SK-N-SH (cell line): ENCODE data around the gene CCDC87. TPM values are rescaled to one million over a fixed set of nuclear protein-coding genes. Genes with fewer than 3 reads are reported as not detected.

Experiments
- CTCF ChIA-PET: fragments of 300-600, 350-600 bp; formaldehyde crosslinking; extraction: SDS; loops from one replicate; lab custom pipeline; 2021; lab: Yijun Ruan, JAX
- POLR2A ChIA-PET: fragments of 350-600 bp; sonication (Branson Sonifier 250); formaldehyde crosslinking; extraction: SDS; loops from one replicate; lab custom pipeline; 2020; ENCODE audit warnings: antibody characterized with exemption, inconsistent platforms; lab: Yijun Ruan, JAX
- DNase-seq: peaks from one replicate; pipeline ENCODE4 v3.0.0; 2012
- H2AFZ ChIP-seq: fragments of 200-600 bp; sonication (generic); 2 replicates; pipeline ENCODE4 v1.8.1; 2016; ENCODE audit warnings: antibody characterized with exemption, mild to moderate bottlenecking, low read depth
- H3F3A ChIP-seq: fragments of 200-600 bp; sonication (generic); replicated peaks from 2 replicates; pipeline ENCODE3; 2016; ENCODE audit warnings: antibody characterized with exemption, mild to moderate bottlenecking; ENCODE audit not compliant: insufficient read depth
- H3K27ac ChIP-seq, 2 experiments: fragments of 200-500 bp in 1 of 2; fragments of 200-600 bp in 1 of 2; sonication (Bioruptor generic) in 1 of 2; sonication (generic), shearing (Covaris generic) in 1 of 2; 2 replicates each; pipeline versions ENCODE4 v1.5.1 to v1.6.1; 2014 to 2016; ENCODE audit warnings: low read depth in 2 of 2, inconsistent platforms in 1 of 2, low read length in 1 of 2, mild to moderate bottlenecking in 1 of 2, mixed read lengths in 1 of 2
- H3K27me3 ChIP-seq: fragments of 200-600 bp; sonication (generic), shearing (Covaris generic); 2 replicates; pipeline ENCODE4 v1.6.1; 2016; ENCODE audit warnings: mixed run types; ENCODE audit not compliant: insufficient read depth
- H3K36me3 ChIP-seq, 2 experiments: fragments of 200-500 bp in 1 of 2; fragments of 200-600 bp in 1 of 2; sonication (Bioruptor generic) in 1 of 2; sonication (generic) in 1 of 2; replicated peaks in 1 of 2; 2 replicates each; pipeline versions ENCODE3 to v1.5.1; 2014 to 2016; ENCODE audit warnings: low read length in 1 of 2, mild to moderate bottlenecking in 1 of 2; ENCODE audit not compliant: insufficient read depth in 2 of 2, control insufficient read depth in 1 of 2
- H3K4me1 ChIP-seq, 2 experiments: fragments of 200-500 bp in 1 of 2; fragments of 200-600 bp in 1 of 2; sonication (Bioruptor generic) in 1 of 2; sonication (generic), shearing (Covaris generic) in 1 of 2; 2 replicates each; pipeline versions ENCODE4 v1.5.1 to v1.6.1; 2014 to 2016; ENCODE audit warnings: low read depth in 1 of 2, low read length in 1 of 2, mixed run types in 1 of 2; ENCODE audit not compliant: insufficient read depth in 2 of 2, control insufficient read depth in 1 of 2
- H3K4me2 ChIP-seq: fragments of 200-600 bp; sonication (generic), shearing (Covaris generic); 2 replicates; pipeline ENCODE4 v1.6.1; 2017; ENCODE audit warnings: mixed run types
- H3K4me3 ChIP-seq, 2 experiments: fragments of 200-500 bp in 1 of 2; fragments of 200-600 bp in 1 of 2; sonication (Bioruptor generic) in 1 of 2; sonication (generic), shearing (Covaris generic) in 1 of 2; 2 replicates each; pipeline versions ENCODE4 v1.5.1 to v1.8.1; 2014 to 2016; ENCODE audit warnings: low read depth in 2 of 2, inconsistent platforms in 1 of 2, low read length in 1 of 2, mild to moderate bottlenecking in 1 of 2, mixed read lengths in 1 of 2, moderate library complexity in 1 of 2
- H3K79me2 ChIP-seq: fragments of 200-600 bp; sonication (generic); 2 replicates; pipeline ENCODE4 v1.8.1; 2017; ENCODE audit warnings: mild to moderate bottlenecking; ENCODE audit not compliant: insufficient read depth
- H3K9ac ChIP-seq: fragments of 200-600 bp; sonication (generic); 2 replicates; pipeline ENCODE4 v1.6.1; 2017; ENCODE audit warnings: mixed run types
- H3K9me2 ChIP-seq: fragments of 200-600 bp; sonication (generic); 2 replicates; pipeline ENCODE4 v1.6.1; 2017; ENCODE audit warnings: mixed run types
- H3K9me3 ChIP-seq: fragments of 200-600 bp; sonication (generic); 2 replicates; pipeline ENCODE4 v1.6.1; 2017; ENCODE audit warnings: mixed run types, mild to moderate bottlenecking, moderate library complexity
- H4K20me1 ChIP-seq: fragments of 200-600 bp; sonication (generic); 2 replicates; pipeline ENCODE4 v1.6.1; 2017; ENCODE audit warnings: mild to moderate bottlenecking, mixed run types; ENCODE audit not compliant: insufficient read depth
- CHD2 ChIP-seq: fragments of 150-350 bp; IDR thresholded peaks from 2 replicates; pipeline ENCODE4 v1.6.1; 2018; ENCODE audit warnings: low read length; ENCODE audit not compliant: partially characterized antibody
- EZH2phosphoT487 ChIP-seq: fragments of 200-600 bp; sonication (generic); IDR thresholded peaks from 2 replicates; pipeline ENCODE4 v1.6.1; 2017; ENCODE audit warnings: low read depth, mixed run types, mild to moderate bottlenecking, antibody characterized with exemption, moderate library complexity, borderline replicate concordance
- FOSL2 ChIP-seq: IDR thresholded peaks from 2 replicates; pipeline ENCODE4 v1.4.0; 2012; ENCODE audit warnings: low read depth, mild to moderate bottlenecking, moderate library complexity, borderline replicate concordance
- IRF3 ChIP-seq: fragments of 150-350 bp; IDR thresholded peaks from 2 replicates; pipeline ENCODE4 v1.6.1; 2016; ENCODE audit warnings: mild to moderate bottlenecking, low read depth, low read length
- MAX ChIP-seq: IDR thresholded peaks from 2 replicates; pipeline ENCODE4 v1.4.0; 2012; ENCODE audit warnings: low read depth
- MXI1 ChIP-seq: IDR thresholded peaks from 2 replicates; pipeline ENCODE4 v1.6.1; 2012; ENCODE audit warnings: mild to moderate bottlenecking, low read depth, low read length, improper control_type of control experiment
- NRF1 ChIP-seq: IDR thresholded peaks from 2 replicates; pipeline ENCODE4 v1.6.1; 2012; ENCODE audit warnings: low read depth, mild to moderate bottlenecking, low read length
- PBX3 ChIP-seq: IDR thresholded peaks from 2 replicates; pipeline ENCODE4; 2012
- POLR2AphosphoS5 ChIP-seq: IDR thresholded peaks from 2 replicates; pipeline ENCODE4 v1.6.1; 2012; ENCODE audit warnings: low read depth, low read length
- RCOR1 ChIP-seq: fragments of 150-350 bp; IDR thresholded peaks from 2 replicates; pipeline ENCODE4 v1.6.1; 2017; ENCODE audit warnings: antibody characterized with exemption, low read length
- REST ChIP-seq: IDR thresholded peaks from 2 replicates; pipeline ENCODE4 v1.6.1; 2012; ENCODE audit warnings: mild to moderate bottlenecking, low read depth, low read length, moderate library complexity
- RFX5 ChIP-seq: IDR thresholded peaks from 2 replicates; pipeline ENCODE4 v1.6.1; 2012; ENCODE audit warnings: mild to moderate bottlenecking, improper control_type of control experiment, low read length
- TAF1 ChIP-seq: IDR thresholded peaks from 2 replicates; pipeline ENCODE4 v1.6.1; 2012; ENCODE audit warnings: low read depth, mild to moderate bottlenecking, low read length, moderate library complexity, borderline replicate concordance
- YY1 ChIP-seq: IDR thresholded peaks from 2 replicates; pipeline ENCODE4 v1.4.0; 2012; ENCODE audit warnings: low read depth, mild to moderate bottlenecking
- WGBS: methylation state at CpG from one replicate; pipeline ENCODE4 v1.1.6; 2017; ENCODE audit warnings: low lambda C conversion rate; 5-methylcytosine and 5-hydroxymethylcytosine counted together
- polyA plus RNA-seq, 3 experiments: library from polyadenylated mRNA; depleted of rRNA; stranded (reverse); fragments of >200 nt; gene quantifications; 2 replicates each; pipeline ENCODE4 v1.2.3, GENCODE V29; 2012

The CCDC87 gene
- polyA plus RNA-seq, 1 of the 3 experiments (the other 2 are of a cell fraction), result 0.21 TPM

- peak; percentile 99 for DNase-seq
- no peaks in the 10 kb centered on the region for H3K9me2 ChIP-seq
- peaks cover 8 to 11% of the 10 kb centered on the region in 2 experiments; a peak in 3 of 4 replicates for H3K4me1 ChIP-seq
- peak within 1 kb of the TSS; percentile 73 to 75 for H3K4me3 ChIP-seq
- H3K27me3 ChIP-seq, result no peaks in the 10 kb centered on the region
- no peaks in the 10 kb centered on the region for H3K9me3 ChIP-seq
- peak within 1 kb of the TSS; percentile 86 for H3K9ac ChIP-seq
- peaks cover 9% of the 10 kb centered on the region for H3F3A ChIP-seq
- POLR2A ChIA-PET, result interaction anchor here (0.9 to 2.5 kb wide), 10 partner anchors 8 to 227 kb away, joined by 3 to 18 read pairs (median 4); partner anchors contain the start of genes CCDC87, CCS, RBM4 and RBM4B
- H3K79me2 ChIP-seq, result peaks cover 63% of the 10 kb centered on the region
- H4K20me1 ChIP-seq, result peaks cover 48% of the 10 kb centered on the region
- peak within 1 kb of the TSS; percentile 52; the same call in 1 of the 2 replicates for H2AFZ ChIP-seq
- WGBS, result under 1% methylated on average over 29 of the region's 90 CpGs
- H3K27ac ChIP-seq, result peak within 1 kb of the TSS; percentile 87 to 91
- H3K4me2 ChIP-seq, result peak within 1 kb of the TSS; percentile 90
- TF ChIP-seq CHD2 (peak; percentile 96), MAX (peak; percentile 84), IRF3 (peak; percentile 83), RFX5 (peak; percentile 82), MXI1 (peak; percentile 79), PBX3 (peak; percentile 80), EZH2phosphoT487 (no peak), TAF1 (peak; percentile 97), RCOR1 (no peak), NRF1 (peak; percentile 73), YY1 (peak; percentile 80), REST (peak; percentile 53; the same call in 1 of the 2 replicates), POLR2AphosphoS5 (peak; percentile 99), FOSL2 (no peak)
- peaks cover 4 to 8% of the 10 kb centered on the region in 2 experiments for H3K36me3 ChIP-seq
- CTCF ChIA-PET, result interaction anchor here (0.7 to 2.3 kb wide), 3 partner anchors 24 to 62 kb away, joined by 3 to 8 read pairs (median 3); partner anchors contain the start of genes CCDC87, CCS and RBM4B
These were observed 23.7 kb upstream of the CCDC87 start, which contains the start of gene RBM14 for GRCh38 chr11:66616379-66617154. Gene RBM14 (plus strand): TSS chr11:66616630. CDS start chr11:66616721, 91 bp downstream.
